ENCODE results near the gene NOP9.

DNA sequence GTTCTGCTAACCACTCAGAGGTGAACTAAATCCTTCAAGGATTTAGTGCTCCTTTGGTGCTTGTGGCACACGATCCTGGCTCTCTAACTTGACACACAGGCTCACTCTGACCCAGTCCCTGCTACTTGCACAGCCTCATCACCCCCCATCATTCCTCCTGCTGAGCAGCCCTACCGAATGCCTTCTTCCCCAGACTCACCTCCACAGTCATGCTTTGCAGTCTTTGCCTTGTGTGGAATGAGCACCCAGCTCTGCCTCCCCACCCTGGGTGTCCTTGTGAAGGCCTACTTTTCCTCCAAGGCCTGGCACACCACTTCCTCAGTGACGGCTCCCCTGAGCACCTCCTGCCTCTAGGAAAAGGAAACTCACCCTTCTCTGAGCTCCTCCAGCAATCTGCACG is 49.3 kb upstream of the NOP9 start:
- TF ChIP-seq, protein P1, sequence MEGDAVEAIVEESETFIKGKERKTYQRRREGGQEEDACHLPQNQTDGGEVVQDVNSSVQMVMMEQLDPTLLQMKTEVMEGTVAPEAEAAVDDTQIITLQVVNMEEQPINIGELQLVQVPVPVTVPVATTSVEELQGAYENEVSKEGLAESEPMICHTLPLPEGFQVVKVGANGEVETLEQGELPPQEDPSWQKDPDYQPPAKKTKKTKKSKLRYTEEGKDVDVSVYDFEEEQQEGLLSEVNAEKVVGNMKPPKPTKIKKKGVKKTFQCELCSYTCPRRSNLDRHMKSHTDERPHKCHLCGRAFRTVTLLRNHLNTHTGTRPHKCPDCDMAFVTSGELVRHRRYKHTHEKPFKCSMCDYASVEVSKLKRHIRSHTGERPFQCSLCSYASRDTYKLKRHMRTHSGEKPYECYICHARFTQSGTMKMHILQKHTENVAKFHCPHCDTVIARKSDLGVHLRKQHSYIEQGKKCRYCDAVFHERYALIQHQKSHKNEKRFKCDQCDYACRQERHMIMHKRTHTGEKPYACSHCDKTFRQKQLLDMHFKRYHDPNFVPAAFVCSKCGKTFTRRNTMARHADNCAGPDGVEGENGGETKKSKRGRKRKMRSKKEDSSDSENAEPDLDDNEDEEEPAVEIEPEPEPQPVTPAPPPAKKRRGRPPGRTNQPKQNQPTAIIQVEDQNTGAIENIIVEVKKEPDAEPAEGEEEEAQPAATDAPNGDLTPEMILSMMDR (IDR thresholded peaks at IDR 0.05; ENCODE audit: insufficient read depth, low read length, poor library complexity, severe bottlenecking) = no peak
- no peak for TF ChIP-seq EZH2phosphoT487 (conservative IDR thresholded peaks at IDR 0.05; ENCODE audit: low read length)

All from SU-DHL-6 (cell line).